GM18517 (cell line): ENCODE results near the gene CLEC2B.

Source experiments
- ATAC-seq: cut with Tn5 transposase; IDR thresholded peaks from one replicate; pipeline ENCODE4 v1.9.1; 2021; ENCODE audit warnings: mild to moderate bottlenecking, moderate library complexity; ENCODE audit not compliant: unreplicated experiment

Gene CLEC2B

DNA sequence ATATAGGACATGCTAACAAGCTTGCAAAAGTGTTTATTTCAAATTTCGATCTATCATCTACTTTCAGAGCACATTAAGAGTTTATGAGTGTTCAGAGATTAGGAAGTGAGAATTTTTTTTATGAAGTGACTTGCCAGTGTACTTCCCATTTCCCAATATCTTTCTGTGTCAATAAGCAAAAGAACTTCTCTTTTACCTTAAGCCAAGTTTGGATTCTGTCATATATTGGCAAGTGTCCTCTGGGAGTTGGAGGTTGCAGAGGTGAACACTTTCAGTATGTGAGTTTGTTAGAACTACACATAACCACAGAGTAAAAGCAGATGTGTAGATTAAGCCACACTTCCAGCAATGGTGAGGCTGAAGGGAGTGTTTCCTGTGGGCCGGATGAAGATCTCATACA is 58.5 kb downstream of the CLEC2B start:
- no peak for ATAC-seq

DNA sequence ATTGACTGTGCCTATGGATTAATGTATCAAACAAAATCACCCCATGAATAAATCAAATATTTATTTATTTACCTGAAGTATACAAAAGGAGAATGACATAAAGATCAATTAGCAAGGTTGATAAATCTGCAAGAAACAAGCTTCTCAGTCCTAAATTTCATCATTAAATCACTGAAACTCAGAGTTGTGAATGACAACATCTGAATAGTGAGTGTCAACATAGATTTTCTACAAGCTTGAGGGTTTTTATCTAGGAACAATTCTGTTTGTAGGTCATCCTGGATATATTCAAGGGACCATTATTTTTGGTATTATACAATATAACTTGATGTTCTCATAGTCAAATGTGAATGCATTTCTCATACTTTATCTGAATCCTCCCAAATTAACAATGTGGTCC is 59.3 kb downstream of the CLEC2B start:
- no peak for ATAC-seq

DNA sequence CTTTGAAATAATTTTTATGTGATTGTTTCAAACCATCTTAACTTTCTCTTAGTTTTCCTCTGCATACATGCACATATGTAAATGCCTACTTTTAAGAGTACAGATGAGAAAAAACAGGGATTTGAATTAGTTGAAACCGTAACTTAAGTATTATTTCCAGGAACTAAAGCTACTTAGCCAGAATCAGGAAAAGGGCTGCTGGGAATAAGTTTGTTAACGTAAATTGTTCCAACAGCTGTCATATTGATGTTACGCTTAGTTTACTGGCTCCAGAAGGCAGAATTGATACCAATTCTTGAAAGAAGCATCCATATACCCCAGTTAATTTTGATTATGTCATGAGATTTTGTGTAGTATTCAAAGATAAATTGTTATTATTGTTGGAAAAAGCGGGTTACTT is 59.8 kb downstream of the CLEC2B start:
- ATAC-seq: no peak

DNA sequence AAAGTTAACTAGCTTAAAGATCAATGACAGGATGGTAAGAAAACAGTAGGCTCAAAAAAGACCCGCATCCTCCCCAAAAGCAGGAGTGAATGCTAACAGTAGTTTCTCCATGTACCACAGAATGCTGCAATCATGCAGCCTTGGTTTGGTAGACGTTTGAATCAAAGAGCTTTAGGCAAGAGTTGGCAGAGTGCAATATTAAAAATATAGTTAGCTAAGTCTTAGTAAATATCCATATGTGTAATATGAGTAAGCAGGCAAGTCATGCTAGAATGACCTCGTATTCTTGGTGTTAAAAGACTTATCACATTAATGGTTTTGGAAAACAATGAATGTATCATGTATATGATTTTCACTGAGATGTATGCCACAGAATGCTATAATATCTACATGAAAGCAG is 60.6 kb downstream of the CLEC2B start:
- no peak for ATAC-seq

DNA sequence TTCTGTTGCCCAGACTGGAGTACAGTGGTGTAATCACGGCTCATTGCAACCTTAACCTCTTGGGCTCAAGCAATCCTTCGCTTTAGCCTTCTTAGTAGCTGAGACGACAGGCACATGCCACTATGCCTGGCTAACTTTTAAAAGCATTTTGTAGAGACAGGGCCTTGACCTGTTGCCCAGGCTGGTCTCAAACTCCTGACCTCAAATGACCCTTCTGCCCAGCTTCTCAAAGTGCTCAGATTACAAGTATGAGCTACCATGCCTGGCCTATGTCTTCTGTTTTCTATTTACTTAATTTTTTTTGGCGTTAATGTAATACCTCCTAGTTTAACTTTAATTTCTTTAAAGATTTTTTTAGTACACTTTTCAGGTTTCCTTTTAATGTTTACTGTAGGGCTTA is 62.4 kb downstream of the CLEC2B start:
- no peak for ATAC-seq

DNA sequence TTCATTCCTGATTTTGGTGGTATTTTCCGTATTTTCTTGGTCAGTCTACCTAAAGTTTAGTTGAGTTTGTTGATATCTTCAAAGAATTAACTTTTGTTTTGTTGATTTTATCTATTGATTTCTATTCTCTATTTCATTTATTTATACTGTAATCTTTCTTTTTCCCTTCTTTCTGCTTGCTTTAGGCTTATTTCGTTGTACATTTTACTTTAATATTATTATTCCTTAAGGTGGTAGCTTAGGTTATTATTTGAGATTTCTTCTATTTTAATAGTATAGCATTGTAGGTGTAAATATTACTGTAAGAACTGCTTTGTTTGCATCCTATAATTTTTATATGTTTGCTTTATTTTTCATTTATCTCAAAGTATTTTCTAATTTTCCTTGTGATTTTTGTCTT is 63.3 kb downstream of the CLEC2B start:
- no peak for ATAC-seq
